HG02623 (cell line): ENCODE data around the gene SMIM13.

Experiments
- ATAC-seq: cut with Tn5 transposase; IDR thresholded peaks from one replicate; pipeline ENCODE4 v1.9.1; 2021; ENCODE audit warnings: moderate library complexity; ENCODE audit not compliant: unreplicated experiment

The SMIM13 gene

DNA sequence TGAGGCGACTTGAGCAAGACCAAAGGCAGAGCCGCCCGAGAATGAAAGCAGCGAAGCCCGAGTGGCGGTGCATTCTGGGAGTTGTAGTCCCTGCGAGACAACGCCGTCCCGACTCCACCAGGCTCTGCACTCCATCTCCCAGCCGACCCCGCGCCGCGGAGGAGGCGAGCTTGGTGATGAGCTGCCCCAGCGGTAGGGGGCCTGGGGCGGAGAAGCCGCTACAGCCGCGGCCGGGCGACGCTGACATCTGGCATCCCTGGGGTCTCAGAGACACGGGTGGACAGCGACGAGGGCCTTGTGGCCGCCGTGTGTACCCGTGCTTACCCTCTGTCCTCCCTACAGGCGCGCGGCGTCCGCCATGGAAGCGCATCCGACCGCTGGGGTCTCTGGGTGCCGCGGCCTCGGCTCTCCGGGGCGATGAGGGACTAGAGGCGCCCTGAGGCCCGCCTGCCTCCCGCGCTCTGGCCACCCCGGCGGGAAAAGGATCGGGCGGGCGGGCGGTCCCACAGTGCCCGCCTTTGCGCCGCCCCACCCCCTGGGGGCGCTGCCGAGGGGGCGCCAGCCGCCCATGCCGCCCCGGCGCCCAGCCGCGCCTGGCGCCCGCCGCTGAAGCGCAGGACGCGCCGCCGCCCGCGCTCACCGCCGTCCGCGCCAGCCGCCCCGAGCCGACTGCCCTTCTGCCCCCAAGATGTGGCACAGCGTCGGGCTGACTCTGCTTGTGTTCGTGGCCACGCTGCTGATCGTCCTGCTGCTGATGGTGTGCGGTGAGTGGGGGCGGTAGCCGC, at the start of gene SMIM13:
SMIM13 (plus strand) TSS at position 209 of the 785 bp plus-strand sequence; CDS start at position 689, 480 bp downstream.
- peak; percentile 85 for ATAC-seq

DNA sequence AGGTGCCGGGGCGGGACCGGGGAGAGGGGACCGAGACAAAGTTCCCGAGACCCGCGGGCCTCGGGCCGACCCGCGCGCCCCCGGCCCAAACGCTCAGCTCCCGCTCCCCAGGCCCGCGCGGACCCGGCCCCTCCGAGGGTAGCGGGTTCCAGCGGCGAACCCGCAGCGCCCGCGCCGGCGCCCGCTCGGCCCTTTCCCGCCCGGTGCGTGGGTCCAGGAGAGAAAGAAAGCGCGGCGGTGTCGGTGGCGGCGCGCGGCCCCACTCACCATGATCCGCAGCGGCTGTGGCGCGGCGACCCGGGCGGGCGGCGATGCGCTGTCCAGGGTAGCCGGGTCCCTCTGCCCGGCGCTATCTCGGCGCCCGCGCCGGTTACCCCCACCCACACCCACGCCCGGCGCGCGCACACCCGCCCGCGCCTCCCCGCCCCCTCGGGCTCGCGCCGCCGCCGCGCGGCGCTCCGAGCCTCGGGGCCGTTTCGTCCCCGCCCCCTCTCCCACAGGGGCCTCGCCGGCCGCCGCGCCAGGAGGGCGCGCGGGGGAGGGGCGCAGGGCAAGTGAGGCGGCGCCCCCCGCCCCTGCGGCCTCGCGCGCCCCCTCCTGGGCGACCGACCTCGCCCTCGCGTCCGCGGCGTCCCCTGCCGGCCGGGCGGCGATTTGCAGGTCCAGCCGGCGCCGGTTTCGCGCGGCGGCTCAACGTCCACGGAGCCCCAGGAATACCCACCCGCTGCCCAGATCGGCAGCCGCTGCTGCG, 49.5 kb upstream of the SMIM13 start, which contains the start of gene ELOVL2:
ELOVL2 (minus strand) TSS at position 345 of the 751 bp plus-strand sequence; CDS start at position 270, 75 bp downstream.
- no peak for ATAC-seq

DNA sequence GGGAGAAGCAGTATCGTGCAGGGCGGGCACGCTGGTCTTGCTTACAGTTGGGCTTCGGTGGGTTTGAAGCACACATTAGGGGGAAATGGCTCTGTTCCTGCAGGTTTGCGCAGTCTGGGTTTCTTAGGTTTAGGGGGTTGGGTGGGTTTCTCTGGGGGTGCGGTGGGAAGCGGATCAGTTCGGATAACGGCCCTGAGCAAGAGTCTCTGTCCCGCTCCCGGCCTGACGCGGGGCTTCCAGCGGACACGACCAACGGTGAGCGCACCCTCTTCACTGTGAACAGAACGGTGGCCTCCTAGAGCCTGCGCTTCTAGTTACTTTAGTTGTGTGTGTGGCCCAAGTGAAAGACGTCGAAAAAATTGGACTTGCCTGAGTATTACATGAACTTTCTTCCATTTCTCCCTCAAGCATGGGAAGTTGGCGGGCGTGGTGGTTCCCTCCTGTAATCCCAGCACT, 48.9 kb upstream of the SMIM13 start:
- ATAC-seq = no peak

DNA sequence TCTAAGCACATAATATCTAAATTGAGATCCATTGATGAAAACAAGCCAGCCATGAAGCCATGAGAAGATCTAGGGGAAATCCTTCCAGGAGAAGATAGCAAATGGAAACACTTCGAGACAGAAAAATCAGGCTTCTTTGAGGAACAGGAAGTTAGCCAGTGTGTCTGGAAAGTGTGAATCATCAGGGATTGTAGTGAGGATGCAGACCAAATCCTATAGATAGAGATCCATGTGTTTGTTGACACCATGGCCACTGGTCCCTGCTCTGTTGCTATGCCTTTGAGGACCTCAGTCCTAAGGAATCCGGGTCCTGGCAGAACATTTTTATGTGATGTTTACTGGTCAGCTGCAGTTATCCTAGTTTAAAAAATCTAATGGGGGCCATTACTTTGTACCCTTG, 42.9 kb upstream of the SMIM13 start:
- no peak for ATAC-seq

DNA sequence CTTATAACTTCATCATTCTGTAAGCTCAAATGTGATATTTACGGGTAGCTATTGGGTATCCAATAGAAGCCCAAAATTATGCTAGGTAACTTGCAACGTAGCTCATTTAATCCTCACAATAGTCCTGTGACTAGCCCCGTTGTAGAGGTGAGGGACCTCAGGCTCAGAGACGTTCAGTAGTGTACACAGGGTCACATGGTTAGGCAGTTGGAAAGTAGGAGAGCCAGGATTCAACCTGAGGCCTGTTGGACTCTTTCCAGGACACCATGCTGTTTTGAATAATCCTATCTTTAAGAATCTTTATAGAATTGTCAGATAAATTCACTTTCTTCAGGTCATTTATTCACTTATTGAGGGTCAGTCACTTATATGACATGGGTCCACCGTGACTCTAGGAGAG, 40.3 kb upstream of the SMIM13 start:
- no peak for ATAC-seq

DNA sequence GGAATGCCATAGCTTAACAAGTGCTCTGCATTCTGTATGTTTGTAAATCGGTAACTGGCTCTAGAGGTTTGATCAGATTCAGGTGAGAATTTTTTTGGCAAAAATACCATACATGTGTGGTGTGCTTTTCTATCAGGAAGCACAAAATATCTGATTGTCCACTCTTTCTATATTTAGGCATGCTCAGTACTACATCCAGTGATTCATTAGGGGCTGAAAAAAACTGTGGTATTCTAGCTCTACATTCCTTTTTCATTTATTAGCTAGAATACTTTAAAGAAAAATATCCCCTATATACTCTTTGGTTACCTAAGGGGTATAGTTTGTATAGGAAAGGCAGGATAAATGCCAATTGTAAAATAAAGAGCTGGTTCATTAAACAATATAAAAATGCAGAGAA, 38.9 kb upstream of the SMIM13 start:
- ATAC-seq = no peak

DNA sequence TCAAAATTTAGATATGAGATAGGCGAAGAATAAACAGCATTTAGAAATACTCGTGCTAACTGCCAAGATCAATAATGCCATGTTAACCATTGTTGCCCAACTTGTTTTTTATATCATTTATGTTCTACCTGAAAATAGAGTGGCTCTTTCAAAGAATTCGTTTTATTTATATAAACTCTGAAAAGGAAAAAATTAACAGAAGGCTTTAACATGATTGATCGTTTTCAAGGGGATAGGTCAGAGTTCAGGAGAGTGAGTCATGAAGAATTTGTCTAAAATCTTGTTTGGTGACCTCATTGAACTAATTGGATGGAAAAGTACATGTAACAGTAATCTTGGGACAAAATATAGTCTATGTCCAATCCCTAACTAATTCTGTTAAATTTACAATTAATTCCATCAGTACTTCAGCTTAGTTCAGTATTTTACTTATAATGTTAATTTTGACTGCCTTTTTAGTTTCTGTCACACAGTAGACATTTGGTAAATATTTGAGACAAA, 38.5 kb upstream of the SMIM13 start:
- ATAC-seq = no peak

DNA sequence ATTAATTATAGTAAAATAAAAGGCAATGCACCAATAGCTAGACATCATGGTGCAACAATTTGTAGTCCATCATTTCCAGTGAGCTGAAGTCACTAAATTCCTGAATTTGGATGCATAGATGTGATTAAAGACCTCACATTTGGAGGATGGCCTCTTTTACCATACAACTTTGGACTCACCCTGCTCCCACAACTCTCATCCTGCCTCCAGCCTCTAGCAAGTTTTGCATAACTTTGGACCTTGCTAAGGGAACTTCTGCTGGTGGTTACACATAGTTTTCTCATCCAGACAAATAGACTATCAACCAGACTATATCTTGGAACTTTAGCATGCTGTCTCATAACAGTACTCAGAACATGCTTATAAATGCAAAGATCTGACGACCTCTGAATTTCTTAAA, 36.8 kb upstream of the SMIM13 start:
- ATAC-seq = no peak

DNA sequence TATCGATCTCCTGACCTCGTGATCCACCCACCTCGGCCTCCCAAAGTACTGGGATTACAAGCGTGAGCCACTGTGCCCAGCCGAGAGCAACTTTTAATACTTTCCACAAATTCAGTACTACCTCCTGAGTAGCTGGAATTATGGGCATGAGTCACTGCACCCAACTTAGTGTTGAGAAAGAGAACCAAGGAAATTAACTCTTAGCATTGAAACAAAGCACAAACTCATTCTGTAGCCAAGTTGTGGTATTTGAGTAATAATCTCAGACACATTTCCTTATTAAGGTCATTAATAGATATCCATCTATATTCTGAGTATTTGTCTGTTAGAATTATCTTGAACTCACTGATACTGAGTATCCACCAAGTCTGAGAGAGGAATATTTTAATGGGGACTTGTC, 35.2 kb upstream of the SMIM13 start:
- ATAC-seq = no peak

DNA sequence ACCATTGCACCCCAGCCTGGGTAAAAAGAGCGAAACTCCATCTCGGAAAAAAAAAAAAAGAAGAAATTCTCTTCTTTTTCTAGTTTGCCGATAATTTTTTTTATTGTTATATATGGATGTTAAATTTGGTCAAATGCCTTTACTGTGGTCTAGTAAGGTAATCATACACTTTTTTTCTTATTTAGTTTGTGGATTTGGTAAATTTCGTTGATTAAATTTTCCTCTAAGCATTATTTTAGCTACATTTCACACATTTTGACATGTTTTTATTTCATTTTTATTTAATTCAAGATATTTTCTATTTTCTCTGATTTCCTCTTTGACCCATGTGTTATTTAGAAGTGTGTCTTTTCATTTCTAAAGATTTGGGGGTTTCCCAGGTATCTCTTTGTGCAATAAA, 31.6 kb upstream of the SMIM13 start:
- no peak for ATAC-seq

DNA sequence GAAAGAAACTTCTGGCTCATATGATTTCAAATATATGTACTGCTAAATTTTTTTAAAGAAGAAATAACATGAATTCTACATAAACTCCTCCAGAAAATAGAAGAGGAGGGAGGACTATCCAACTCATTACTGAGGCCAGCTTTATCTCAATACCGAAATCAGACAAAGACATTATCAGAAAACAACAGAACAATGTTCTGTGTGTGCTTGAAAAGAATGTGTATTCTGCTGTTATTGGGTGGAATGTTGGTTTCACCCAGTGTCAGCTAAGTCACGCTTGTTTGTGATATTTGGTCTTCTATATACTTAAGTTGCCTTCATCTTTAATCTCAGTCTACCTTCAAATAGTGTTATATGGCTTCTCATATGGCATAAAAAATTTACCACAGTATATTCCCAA, 30.9 kb upstream of the SMIM13 start:
- no peak for ATAC-seq

DNA sequence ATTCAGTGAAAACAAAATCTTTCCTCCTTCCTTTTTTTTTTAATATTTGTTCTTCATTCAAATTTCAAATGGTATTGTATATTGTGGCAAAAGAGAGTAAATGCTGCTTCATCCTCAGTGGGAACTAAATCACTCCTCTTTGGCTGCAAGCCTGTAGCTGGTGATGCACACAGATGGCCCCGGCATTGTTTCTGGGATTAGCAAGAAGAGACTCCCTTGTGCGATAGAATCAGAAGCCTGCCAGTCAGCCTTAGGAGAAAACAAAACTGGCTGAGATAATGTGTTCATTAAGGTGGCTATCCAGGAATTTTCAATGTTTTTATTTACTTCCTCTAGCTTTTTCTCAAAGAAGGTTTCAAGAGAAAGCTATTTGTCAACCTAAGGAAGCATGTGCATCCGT, 28.8 kb upstream of the SMIM13 start:
- no peak for ATAC-seq

DNA sequence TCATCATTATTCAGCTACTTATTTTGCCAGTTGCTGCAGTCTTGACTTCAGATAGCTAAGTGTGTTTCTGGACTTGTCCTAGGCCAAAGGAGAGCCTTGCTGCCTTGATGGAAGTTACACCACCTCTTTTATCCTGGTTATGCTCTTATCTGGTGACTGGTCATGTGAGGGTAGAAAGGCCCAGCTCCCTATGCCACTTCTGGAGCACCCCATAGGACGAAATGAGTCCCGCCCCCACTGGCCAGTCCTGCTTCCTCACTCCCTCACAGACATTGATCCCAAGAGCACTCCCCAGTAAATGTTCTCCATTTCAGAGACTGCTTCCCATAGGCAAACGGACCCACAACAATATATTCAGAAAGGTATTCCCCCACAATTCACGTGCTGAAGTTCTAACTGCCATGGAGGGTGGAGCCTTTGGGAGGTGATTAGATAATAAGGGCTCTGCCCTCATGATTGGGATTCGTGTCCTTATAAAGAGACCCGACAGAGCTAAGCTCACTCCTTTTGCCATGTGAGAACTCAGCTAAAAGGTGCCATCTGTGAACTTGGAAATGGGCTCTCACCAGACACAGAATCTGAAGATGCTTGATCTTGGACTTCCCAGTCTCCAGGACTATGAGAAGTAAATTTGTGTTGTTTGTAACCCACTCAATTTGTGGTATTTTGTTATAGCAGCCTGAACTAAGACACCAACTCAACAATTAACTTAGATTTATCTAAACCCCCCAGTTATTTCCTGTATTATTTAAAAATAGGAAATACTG, 28.0 kb upstream of the SMIM13 start:
- ATAC-seq = no peak

DNA sequence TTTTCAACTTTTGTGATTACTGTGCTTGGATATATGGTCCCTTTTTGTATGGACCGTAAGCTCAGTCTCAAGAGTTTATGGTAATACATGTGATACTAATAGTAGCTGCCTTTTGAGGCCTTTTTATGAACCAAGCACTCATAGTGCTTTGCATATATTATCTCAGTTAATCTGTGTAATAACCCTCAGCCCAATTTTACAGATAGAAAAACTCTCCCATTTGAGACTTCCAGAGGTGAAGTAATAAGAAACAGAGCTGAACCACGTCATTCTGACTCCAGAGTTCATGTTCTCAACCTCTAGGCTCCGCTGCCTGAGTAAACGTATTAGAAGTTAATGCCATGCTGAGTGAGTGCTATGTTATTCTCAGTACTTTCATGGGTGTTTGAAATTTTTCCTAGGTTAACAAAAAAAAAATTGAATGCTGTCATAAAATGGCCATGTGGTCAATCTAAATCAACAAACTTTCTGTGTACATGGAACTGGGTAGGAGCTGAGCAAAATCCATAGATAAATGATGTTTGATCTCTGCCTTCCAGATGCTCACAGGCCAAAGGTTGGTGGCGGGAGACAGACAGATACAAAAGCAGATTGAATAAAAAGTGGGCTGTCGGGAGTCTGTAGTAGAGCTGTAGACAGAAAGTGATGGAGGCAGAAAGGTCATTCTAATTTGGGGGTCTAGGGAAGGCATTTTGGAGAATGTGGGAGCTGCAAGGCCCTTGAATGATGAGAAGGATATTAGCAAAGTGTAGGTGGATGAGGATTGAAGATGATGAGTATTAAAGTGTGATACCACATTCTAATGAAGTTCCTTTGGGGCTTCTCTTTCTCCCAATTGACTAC, 26.9 kb upstream of the SMIM13 start:
- ATAC-seq = no peak

DNA sequence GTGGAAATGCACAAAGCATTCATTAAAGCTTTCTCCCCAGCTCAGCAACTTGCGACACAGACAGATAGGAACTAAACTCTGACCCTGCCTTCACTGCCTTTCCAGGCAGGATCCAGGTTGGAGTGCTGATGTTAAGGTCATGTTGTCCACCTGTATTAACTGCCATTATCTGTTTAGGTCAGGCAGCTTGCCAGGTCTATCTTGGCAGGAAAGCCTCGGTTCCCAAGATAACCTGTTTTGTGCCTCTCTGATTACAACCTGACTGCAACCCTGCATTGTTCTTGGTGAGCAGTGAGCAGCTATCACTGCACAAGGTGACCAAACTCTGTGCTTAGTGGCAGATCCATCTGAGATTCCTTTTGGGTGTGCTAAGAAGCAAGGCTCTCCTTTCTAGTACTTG, 26.3 kb upstream of the SMIM13 start:
- no peak for ATAC-seq

DNA sequence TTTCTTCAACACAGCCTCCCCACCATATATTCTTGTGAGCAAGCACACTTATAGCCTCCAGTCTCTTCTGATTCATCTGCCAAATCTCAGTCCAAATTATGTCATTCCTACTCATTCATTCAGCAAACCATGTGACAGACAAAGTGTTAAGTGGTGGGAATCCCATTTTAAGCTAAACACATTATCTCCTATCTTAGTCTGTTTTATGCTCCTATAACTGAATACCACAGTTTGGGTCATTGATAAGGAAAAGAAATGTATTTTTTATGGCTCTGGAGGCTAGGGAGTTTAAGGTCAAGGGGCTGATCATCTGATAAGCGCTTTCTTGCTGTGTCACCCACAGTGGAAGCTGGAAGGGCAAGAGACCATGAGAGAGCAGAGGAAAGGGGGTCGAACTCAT, 23.9 kb upstream of the SMIM13 start:
- no peak for ATAC-seq

DNA sequence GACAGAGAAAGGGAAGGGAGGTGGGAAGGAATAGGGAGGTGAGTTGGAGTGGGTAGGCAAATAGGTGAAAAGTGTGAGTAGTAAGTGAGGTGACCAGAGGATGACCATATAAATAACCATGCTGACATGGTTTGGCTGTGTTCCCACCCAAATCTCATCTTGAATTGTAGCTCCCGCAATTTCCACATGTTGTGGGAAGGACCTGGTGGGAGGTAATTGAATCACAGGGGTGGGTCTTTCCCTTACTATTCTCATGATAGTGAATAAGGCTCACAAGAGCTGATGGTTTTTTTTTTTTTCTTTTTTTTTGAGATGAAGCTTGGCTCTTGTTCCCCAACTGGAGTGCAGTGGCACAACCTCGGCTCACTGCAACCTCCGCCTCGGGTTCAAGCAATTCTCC, 21.5 kb upstream of the SMIM13 start:
- no peak for ATAC-seq

DNA sequence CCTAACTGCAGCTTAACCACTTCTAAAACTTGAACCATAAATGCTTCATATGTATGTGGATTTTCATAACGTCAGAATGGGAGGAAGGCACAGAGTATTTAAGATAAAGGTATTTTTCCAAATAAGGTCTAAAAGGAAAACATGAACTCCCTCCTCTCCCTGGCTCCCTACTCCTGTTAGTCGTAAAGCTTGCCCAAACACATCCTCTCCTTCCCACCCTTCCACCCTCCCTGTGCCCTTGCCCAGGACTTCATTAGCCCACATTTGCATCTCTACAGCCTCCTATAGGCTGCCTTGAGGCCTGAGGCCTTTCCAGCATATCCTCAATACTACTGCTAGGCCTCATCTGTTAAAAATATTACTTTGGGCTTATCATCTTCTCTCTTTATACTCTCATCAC, 17.1 kb upstream of the SMIM13 start:
- ATAC-seq = no peak

DNA sequence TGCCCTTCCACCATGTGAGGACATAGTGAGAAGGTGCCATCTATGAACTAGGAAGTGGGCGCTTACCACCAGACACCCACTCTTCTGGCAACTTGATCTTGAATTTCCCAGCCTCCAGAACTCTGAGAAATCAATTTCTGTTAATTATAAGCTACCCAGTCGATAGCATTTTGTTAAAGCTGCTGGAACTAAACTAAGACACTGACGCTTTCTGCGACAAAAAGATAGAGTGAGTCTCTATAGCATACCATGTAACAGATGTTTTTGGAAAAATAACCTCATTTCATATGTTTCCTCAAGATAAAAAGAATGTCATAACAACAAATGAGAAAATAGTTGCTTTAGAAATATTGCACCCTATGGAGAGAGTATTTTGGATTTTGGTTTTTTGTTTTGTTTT, 15.4 kb upstream of the SMIM13 start:
- no peak for ATAC-seq

DNA sequence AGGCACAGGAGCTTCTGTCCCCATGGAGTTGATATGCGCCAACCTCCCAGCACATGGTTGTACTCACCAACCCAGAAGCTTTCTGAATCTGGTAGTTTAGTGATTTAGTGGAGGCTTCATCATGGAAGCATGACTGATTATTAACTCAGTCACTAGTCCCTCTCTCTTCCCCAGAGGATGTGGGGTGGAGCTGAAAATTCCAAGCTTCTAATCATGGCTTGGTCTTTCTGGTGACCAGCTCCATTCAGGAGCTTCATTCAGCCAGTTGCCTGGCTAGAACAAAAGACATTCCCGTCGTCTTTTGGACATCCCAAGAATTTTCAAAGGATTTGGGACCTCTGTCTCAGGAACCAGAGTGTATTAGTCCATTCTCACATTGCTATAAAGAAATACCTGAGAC, 13.3 kb upstream of the SMIM13 start:
- no peak for ATAC-seq
